Peyer's patch (tissue), 4 donors: ENCODE measurements around the gene CDH26. TPM values are rescaled to one million over a fixed set of nuclear protein-coding genes. Genes with fewer than 3 reads are reported as not detected.
"Not testable (repeated sequence)": the region's sequence is repeated elsewhere in the genome, so short reads cannot be mapped to it uniquely, and the experiment has no call there.

Experiments used
- DNase-seq, 3 donors: peaks; one replicate each; pipeline ENCODE4 v3.0.0-alpha.2; 2017 to 2019
- H3K27ac ChIP-seq, 4 donors: fragments of 200-600 bp; sonication (generic); one replicate each; pipeline ENCODE4 v1.5.1; 2016 to 2019
- H3K27me3 ChIP-seq, 2 donors: fragments of 200-600 bp; sonication (generic); one replicate each; pipeline ENCODE4 v1.5.1; 2019
- H3K36me3 ChIP-seq, 3 donors: fragments of 200-600 bp; sonication (generic); one replicate each; pipeline ENCODE4 v1.5.1; 2016 to 2019
- H3K4me1 ChIP-seq, 4 donors: fragments of 200-600 bp; sonication (generic); one replicate each; pipeline ENCODE4 v1.5.1; 2016 to 2019
- H3K4me3 ChIP-seq, 4 donors: fragments of 200-600 bp; sonication (generic); 1 replicate in 3 of 4; 2 replicates in 1 of 4; pipeline ENCODE4 v1.5.1; 2016 to 2019; ENCODE audit warnings: mild to moderate bottlenecking in 1 of 4
- H3K9me3 ChIP-seq, 4 donors: fragments of 200-600 bp; sonication (generic); one replicate each; pipeline ENCODE4 v1.5.1; 2016 to 2019; ENCODE audit warnings: mild to moderate bottlenecking in 1 of 4
- POLR2A ChIP-seq, 2 donors: fragments of 450-650 bp; IDR thresholded peaks; one replicate each; pipeline ENCODE4 v1.5.1; 2017; ENCODE audit warnings: antibody characterized with exemption in 2 of 2, mild to moderate bottlenecking in 2 of 2, moderate library complexity in 2 of 2
- total RNA-seq, 4 donors: library from RNA; depleted of rRNA; stranded (reverse); fragments of >200 nt; gene quantifications; one replicate each; pipeline ENCODE4 v1.1.0, GENCODE V29; 2016
- TF ChIP-seq, protein P1 (sequence below), 6 experiments: fragments of 450-650 bp in 4 of 6; fragments of 200-600 bp in 2 of 6; sonication (generic) in 1 of 6; IDR thresholded peaks; one replicate each; pipeline ENCODE4 v1.5.1; 2017 to 2019; ENCODE audit warnings: antibody characterized with exemption in 6 of 6, mild to moderate bottlenecking in 3 of 6, moderate library complexity in 1 of 6

CDH26 gene
- total RNA-seq, 4 donors from 2014 or later = 0.88 to 9.8 (median 2.1) TPM

DNA sequence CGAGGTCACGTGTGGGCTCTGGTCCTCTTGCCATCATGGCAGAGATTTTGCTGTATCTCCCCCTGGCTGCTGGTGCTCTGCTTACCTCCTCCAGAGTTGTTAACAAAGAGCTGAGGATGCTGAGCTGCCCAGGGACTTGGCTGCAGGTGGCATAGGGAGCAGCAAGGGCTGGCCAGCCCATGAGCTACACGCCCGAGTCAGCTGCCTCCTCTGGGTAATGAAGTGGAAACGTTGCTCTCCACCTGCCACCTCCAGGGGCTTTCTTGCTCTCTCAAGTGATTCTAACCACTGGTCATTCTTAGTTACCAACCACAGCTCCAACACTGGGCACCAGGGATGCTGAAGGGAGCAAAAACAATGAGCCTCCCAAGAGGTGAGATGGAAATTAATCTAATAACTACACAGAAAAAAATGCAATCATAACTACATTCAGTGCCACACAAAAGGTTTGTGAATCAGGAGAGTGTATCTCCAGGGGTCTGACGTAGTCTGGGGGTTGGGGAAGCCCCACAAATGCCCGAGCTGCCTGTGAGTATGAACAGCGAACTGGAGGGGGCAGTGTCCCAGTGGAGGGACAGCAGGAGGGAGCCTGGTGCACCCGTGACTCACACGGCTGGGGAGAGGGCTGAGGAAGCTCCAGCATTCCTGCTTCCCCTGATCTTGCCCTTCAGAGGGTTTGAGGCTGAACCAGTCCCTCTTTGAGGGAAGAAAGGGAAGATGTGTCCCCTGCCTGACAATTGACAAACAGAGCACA is 78.7 kb downstream of the CDH26 start:
- H3K27ac ChIP-seq = no peak overlapping the region
- H3K4me3 ChIP-seq = no peak overlapping the region
- no peaks in the 10 kb centered on the region for H3K9me3 ChIP-seq
- no peaks in the 10 kb centered on the region for H3K36me3 ChIP-seq
- no peaks in the 10 kb centered on the region for H3K27me3 ChIP-seq
- no peaks in the 10 kb centered on the region for H3K4me1 ChIP-seq
- no peak for DNase-seq
- TF ChIP-seq, protein P1, sequence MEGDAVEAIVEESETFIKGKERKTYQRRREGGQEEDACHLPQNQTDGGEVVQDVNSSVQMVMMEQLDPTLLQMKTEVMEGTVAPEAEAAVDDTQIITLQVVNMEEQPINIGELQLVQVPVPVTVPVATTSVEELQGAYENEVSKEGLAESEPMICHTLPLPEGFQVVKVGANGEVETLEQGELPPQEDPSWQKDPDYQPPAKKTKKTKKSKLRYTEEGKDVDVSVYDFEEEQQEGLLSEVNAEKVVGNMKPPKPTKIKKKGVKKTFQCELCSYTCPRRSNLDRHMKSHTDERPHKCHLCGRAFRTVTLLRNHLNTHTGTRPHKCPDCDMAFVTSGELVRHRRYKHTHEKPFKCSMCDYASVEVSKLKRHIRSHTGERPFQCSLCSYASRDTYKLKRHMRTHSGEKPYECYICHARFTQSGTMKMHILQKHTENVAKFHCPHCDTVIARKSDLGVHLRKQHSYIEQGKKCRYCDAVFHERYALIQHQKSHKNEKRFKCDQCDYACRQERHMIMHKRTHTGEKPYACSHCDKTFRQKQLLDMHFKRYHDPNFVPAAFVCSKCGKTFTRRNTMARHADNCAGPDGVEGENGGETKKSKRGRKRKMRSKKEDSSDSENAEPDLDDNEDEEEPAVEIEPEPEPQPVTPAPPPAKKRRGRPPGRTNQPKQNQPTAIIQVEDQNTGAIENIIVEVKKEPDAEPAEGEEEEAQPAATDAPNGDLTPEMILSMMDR (IDR thresholded peaks at IDR 0.05) = no peak
- TF ChIP-seq POLR2A (IDR thresholded peaks at IDR 0.05) = no peak

DNA sequence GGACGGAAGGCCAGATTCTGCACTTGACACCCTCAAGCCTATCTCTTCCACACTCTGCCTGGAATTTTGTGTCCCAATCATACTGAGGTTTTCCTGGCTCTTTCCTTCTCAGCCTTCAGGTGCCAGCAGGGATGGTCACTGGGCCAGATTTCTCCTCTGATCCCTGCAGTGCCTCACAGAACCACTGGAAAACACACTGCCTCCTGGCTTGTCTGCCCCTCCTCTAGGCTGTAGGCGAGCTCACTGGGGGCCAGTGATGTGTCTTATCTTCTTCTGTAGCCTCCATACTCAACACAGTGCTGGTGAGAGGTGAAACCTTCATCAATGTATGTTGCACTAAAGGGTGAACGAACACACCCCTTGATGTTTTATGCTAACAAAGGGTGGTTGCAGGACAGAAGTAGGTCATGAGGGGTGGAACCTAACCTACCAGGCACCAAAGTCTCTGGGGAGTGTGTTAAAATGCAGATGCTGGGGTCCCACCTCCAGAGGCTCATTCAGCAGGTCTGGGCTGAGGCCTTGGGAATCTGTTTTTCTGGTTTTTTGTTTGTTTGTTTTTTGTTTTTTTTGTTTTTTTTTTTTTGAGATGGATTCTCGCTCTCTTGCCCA is 80.3 kb downstream of the CDH26 start:
- H3K27me3 ChIP-seq = no peaks in the 10 kb centered on the region
- no peak overlapping the region for H3K27ac ChIP-seq
- H3K9me3 ChIP-seq = no peaks in the 10 kb centered on the region
- DNase-seq = no peak
- no peaks in the 10 kb centered on the region for H3K36me3 ChIP-seq
- TF ChIP-seq, protein P1 (IDR thresholded peaks at IDR 0.05) = no peak
- no peak for TF ChIP-seq POLR2A (IDR thresholded peaks at IDR 0.05)
- H3K4me3 ChIP-seq = no peak overlapping the region
- H3K4me1 ChIP-seq = no peaks in the 10 kb centered on the region

DNA sequence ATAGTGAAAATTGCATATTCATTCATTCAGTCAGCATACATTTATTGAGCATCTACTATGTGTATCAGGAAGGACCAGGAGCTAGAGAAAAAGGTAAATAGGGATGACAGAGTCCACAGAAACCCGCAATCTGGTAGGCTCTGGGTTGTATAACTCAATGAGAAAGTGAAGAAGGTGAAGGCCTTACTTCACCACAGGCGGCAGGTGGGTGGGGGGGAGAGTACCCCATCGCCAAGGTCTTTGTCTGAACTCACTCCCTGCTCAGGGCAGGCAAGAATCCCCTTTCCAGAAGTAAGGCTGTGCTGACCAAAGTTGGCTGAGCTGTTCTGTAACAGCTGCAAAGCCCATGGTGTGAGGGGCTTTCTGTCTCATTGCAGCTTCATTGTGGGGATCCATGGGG is 81.3 kb downstream of the CDH26 start:
- Histone ChIP-seq H3K9me3 (no peaks in the 10 kb centered on the region), H3K27me3 (no peaks in the 10 kb centered on the region), H3K4me3 (no peak overlapping the region), H3K4me1 (no peaks in the 10 kb centered on the region), H3K36me3 (no peaks in the 10 kb centered on the region), H3K27ac (no peak overlapping the region)
- TF ChIP-seq POLR2A (IDR thresholded peaks at IDR 0.05) = no peak
- TF ChIP-seq, protein P1 (IDR thresholded peaks at IDR 0.05) = no peak
- DNase-seq = no peak

DNA sequence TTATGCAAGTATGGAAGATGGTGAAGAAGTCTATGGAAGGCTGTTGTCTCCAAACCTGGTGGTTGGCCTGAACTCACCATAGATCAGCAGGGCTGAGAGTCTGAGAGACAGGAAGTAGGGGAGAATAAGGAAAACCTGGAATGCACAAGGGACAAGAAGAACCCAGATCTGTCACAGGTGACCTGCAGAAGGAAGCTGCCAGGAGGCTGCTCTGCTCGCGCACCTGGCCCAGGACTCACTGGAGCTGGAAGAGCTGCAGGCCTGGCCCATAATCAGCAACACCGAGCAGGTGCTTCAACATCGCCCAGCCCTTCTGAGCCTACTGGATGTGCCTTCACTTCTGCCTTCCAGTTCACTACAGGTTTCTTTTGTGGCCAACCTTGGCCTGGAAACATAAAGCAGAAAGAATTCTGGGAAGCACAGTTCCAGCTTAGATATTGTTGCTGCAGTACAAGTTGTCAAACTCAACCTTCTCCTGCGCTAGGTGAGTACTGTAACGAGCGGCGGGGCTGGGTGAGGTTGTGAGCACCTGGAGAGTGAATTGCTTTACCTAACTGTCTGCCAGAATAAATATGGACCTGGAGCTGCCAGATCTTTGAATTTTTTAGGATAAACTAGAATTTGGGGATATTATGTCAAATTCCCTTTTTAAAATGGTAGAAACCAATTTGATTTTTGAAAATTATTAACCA is 82.4 kb downstream of the CDH26 start:
- Histone ChIP-seq H3K27ac (no peak overlapping the region), H3K4me1 (no peaks in the 10 kb centered on the region), H3K4me3 (no peak overlapping the region), H3K9me3 (no peaks in the 10 kb centered on the region), H3K36me3 (no peaks in the 10 kb centered on the region), H3K27me3 (no peaks in the 10 kb centered on the region)
- TF ChIP-seq, protein P1 (IDR thresholded peaks at IDR 0.05) = no peak
- TF ChIP-seq POLR2A (IDR thresholded peaks at IDR 0.05) = no peak
- no peak for DNase-seq

DNA sequence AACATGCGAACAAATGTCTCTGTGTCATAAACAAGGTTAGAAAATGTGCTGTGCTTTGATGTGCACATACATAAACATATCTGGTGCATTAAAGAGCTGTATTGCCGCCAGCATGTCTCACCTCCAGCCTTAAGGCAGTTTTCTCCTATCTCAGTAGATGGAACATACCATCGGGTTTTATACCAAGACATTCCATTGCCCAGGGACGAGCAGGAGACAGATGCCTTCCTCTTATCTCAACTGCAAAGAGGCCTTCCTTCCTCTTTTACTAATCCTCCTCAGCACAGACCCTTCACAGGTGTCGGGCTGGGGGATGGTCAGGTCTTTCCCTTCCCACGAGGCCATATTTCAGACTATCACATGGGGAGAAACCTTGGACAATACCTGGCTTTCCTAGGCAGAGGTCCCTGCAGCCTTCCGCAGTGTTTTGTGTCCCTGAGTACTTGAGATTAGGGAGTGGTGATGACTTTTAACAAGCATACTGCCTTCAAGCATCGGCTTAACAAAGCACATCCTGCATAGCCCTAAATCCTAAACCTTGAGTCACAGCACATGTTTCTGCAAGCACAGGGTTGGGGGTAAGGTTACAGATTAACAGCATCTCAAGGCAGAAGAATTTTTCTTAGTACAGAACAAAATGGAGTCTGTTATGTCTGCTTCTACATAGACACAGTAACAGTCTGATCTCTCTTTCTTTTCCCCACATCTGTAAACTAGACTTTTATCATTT is 83.4 kb downstream of the CDH26 start:
- H3K9me3 ChIP-seq, H3K27me3 ChIP-seq, DNase-seq, H3K4me1 ChIP-seq, H3K36me3 ChIP-seq, H3K4me3 ChIP-seq, H3K27ac ChIP-seq: not testable (repeated sequence)
